Aorta (tissue), 5 donors: ENCODE data around the gene FRMPD2. TPM values are rescaled to one million over a fixed set of nuclear protein-coding genes. Genes with fewer than 3 reads are reported as not detected.
"Not testable (repeated sequence)": the region's sequence is repeated elsewhere in the genome, so short reads cannot be mapped to it uniquely, and the experiment has no call there.

ENCODE experiments used
- ATAC-seq: fragments of 200-7000 bp; cut with Tn5 transposase; one replicate; pipeline ENCODE4 v1.9.1; 2022; ENCODE audit warnings: moderate library complexity; ENCODE audit not compliant: low FRiP score
- DNase-seq, 2 donors: peaks; one replicate each; pipeline ENCODE4 v3.0.0-alpha.2; 2020
- H3K27ac ChIP-seq, 2 donors: one replicate each; pipeline ENCODE4 v1.5.1; 2013; ENCODE audit warnings: low read length in 2 of 2, mild to moderate bottlenecking in 2 of 2, moderate library complexity in 2 of 2, control low read depth in 1 of 2, inconsistent platforms in 1 of 2, low read depth in 1 of 2
- H3K27me3 ChIP-seq, 2 donors: one replicate each; pipeline ENCODE4 v1.6.1; 2013; ENCODE audit warnings: control low read depth in 1 of 2, low read length in 1 of 2, mild to moderate bottlenecking in 1 of 2, moderate library complexity in 1 of 2; ENCODE audit not compliant: insufficient read depth in 2 of 2, control insufficient read depth in 1 of 2
- H3K36me3 ChIP-seq, 2 donors: one replicate each; pipeline ENCODE4 v1.6.1; 2013; ENCODE audit warnings: control low read depth in 1 of 2, low read length in 1 of 2, mild to moderate bottlenecking in 1 of 2; ENCODE audit not compliant: insufficient read depth in 2 of 2, control insufficient read depth in 1 of 2
- H3K4me1 ChIP-seq, 2 donors: one replicate each; pipeline ENCODE4 v1.6.1; 2013; ENCODE audit warnings: low read length in 2 of 2, control low read depth in 1 of 2, mild to moderate bottlenecking in 1 of 2, moderate library complexity in 1 of 2; ENCODE audit not compliant: insufficient read depth in 2 of 2, control insufficient read depth in 1 of 2
- H3K4me3 ChIP-seq, 2 donors: one replicate each; pipeline ENCODE4 v1.5.1; 2013; ENCODE audit warnings: low read length in 2 of 2, control low read depth in 1 of 2, mild to moderate bottlenecking in 1 of 2
- H3K9me3 ChIP-seq: one replicate; pipeline ENCODE4 v1.6.1; 2013; ENCODE audit warnings: mild to moderate bottlenecking, low read length; ENCODE audit not compliant: control insufficient read depth
- WGBS, 2 donors: extraction: QIAGEN DNeasy Blood & Tissue Kit; methylation state at CpG; one replicate each; pipeline ENCODE4 v1.1.7; 2013; 5-methylcytosine and 5-hydroxymethylcytosine counted together
- intact Hi-C, 2 donors: fragments of 100-400 bp; cut with DNase I; formaldehyde crosslinking; loops; one replicate each; pipeline versions ENCODE4 v1.14.2 to v1.15.0; 2022
- polyA plus RNA-seq, 2 donors: library from polyadenylated mRNA; stranded (reverse); fragments of 200-250 nt; gene quantifications; one replicate each; pipeline ENCODE4 v1.2.3, GENCODE V29; 2013
- total RNA-seq, 2 donors: library from RNA; stranded (reverse); fragmentation: NEBNext Ultra II Directional; extraction: Animal tissue kit (Norgen Biotek cat#: 25700); gene quantifications; one replicate each; pipeline ENCODE4 v1.2.1, GENCODE V29; 2021
- donor health status: healthy with polysubstance abuse.
- donor health status: Bipolar disorder and iron deficiency.
- donor health status: DM: no; HTN: no; CAD: no.
- donor health status: DM: no; HTN: no; CAD: no.
- donor health status: DM: yes; HTN: yes; CAD: no.

The FRMPD2 gene
- total and polyA plus RNA-seq, 4 donors, result not detected

- no peaks in the 10 kb centered on the region for H3K27me3 ChIP-seq
- intact Hi-C loops, result no loop called here
- no peaks in the 10 kb centered on the region for H3K36me3 ChIP-seq
- ATAC-seq, result no peak
- no peak overlapping the region for H3K4me3 ChIP-seq
- no peak for DNase-seq
- H3K9me3 ChIP-seq, result no peaks in the 10 kb centered on the region
- peaks cover 3 to 6% of the 10 kb centered on the region in 2 donors for H3K4me1 ChIP-seq
- 24 to 25% methylated on average over 5 of the region's 5 CpGs for WGBS, 2 donors
- H3K27ac ChIP-seq, result no peak overlapping the region
Observed at GRCh38 chr10:48224979-48225560, 49.4 kb downstream of the FRMPD2 start.

- 88 to 89% methylated on average over 1 of the region's 1 CpG for WGBS, 2 donors
- intact Hi-C loops, result no loop called here
- no peaks in the 10 kb centered on the region for H3K27me3 ChIP-seq
- H3K9me3 ChIP-seq, result no peaks in the 10 kb centered on the region
- H3K4me1 ChIP-seq, result peaks cover 3 to 6% of the 10 kb centered on the region in 2 donors
- DNase-seq, result no peak
- no peak overlapping the region for H3K4me3 ChIP-seq
- no peak overlapping the region for H3K27ac ChIP-seq
- no peak for ATAC-seq
- no peaks in the 10 kb centered on the region for H3K36me3 ChIP-seq
Observed at GRCh38 chr10:48224296-48224695, 50.2 kb downstream of the FRMPD2 start.

- ATAC-seq (no peak), DNase-seq (no peak)
- Histone ChIP-seq H3K27me3 (peaks cover 0 to 1% of the 10 kb centered on the region in 2 donors), H3K4me3 (no peak overlapping the region), H3K9me3 (peaks cover 2% of the 10 kb centered on the region), H3K27ac (no peak overlapping the region), H3K36me3 (no peaks in the 10 kb centered on the region), H3K4me1 (peaks cover 3 to 6% of the 10 kb centered on the region in 2 donors)
- intact Hi-C loops, result no loop called here
Observed at GRCh38 chr10:48221814-48222213, 52.7 kb downstream of the FRMPD2 start.

GRCh38 chr10:48221031-48221430 lies 53.5 kb downstream of the FRMPD2 start:
- WGBS, 2 donors, result 75 to 83% methylated on average over 3 of the region's 3 CpGs
- H3K36me3 ChIP-seq, H3K27me3 ChIP-seq, ATAC-seq, DNase-seq, intact Hi-C loops, H3K9me3 ChIP-seq, H3K4me1 ChIP-seq, H3K4me3 ChIP-seq, H3K27ac ChIP-seq: not testable (repeated sequence)

GRCh38 chr10:48219194-48219593 lies 55.3 kb downstream of the FRMPD2 start:
- DNase-seq, result no peak
- Histone ChIP-seq H3K27me3 (peaks cover 0 to 1% of the 10 kb centered on the region in 2 donors), H3K9me3 (peaks cover 5% of the 10 kb centered on the region), H3K4me3 (no peak overlapping the region), H3K27ac (no peak overlapping the region), H3K4me1 (no peaks in the 10 kb centered on the region), H3K36me3 (no peaks in the 10 kb centered on the region)
- ATAC-seq, result no peak
- intact Hi-C loops, result no loop called here
- WGBS, 2 donors, result 90 to 100% methylated on average over 1 of the region's 1 CpG

GRCh38 chr10:48216744-48217143 lies 57.8 kb downstream of the FRMPD2 start:
- DNase-seq, result no peak

GRCh38 chr10:48216204-48216505 lies 58.3 kb downstream of the FRMPD2 start:
- Histone ChIP-seq H3K27ac (no peak overlapping the region), H3K36me3 (no peaks in the 10 kb centered on the region), H3K4me3 (no peak overlapping the region), H3K27me3 (peaks cover 0 to 1% of the 10 kb centered on the region in 2 donors), H3K9me3 (peaks cover 5% of the 10 kb centered on the region), H3K4me1 (no peaks in the 10 kb centered on the region)
- no peak for ATAC-seq
- intact Hi-C loops, result no loop called here
- no peak for DNase-seq

More at GRCh38 chr10:48216744-48217143, 57.8 kb downstream of the FRMPD2 start:
- 79 to 87% methylated on average over 1 of the region's 1 CpG for WGBS, 2 donors
- Histone ChIP-seq H3K9me3 (peaks cover 5% of the 10 kb centered on the region), H3K4me3 (no peak overlapping the region), H3K4me1 (no peaks in the 10 kb centered on the region), H3K36me3 (no peaks in the 10 kb centered on the region), H3K27ac (no peak overlapping the region), H3K27me3 (peaks cover 0 to 1% of the 10 kb centered on the region in 2 donors)
- intact Hi-C loops, result no loop called here
- peak; percentile 46 for ATAC-seq

- H3K36me3 ChIP-seq, result no peaks in the 10 kb centered on the region
- no peak overlapping the region for H3K27ac ChIP-seq
- DNase-seq (no peak), ATAC-seq (no peak)
- WGBS, 2 donors, result 70 to 76% methylated on average over 5 of the region's 5 CpGs
- H3K4me1 ChIP-seq, result no peaks in the 10 kb centered on the region
- no peak overlapping the region for H3K4me3 ChIP-seq
- H3K9me3 ChIP-seq, result peaks cover 5% of the 10 kb centered on the region
- H3K27me3 ChIP-seq, result peaks cover 0 to 1% of the 10 kb centered on the region in 2 donors
- intact Hi-C loops, result no loop called here
Observed at GRCh38 chr10:48215486-48216203, 58.9 kb downstream of the FRMPD2 start.
